GM12891 (cell line): ENCODE data around the gene IRF1.

ENCODE experiments used
- POLR2A ChIP-seq: IDR thresholded peaks from 2 replicates; pipeline ENCODE4 v1.6.1; 2011; ENCODE audit warnings: low read depth, low read length, control low read depth
- POLR2AphosphoS5 ChIP-seq: IDR thresholded peaks from 2 replicates; pipeline ENCODE4 v1.6.1; 2011; ENCODE audit warnings: low read depth, low read length, control low read depth
- TAF1 ChIP-seq: IDR thresholded peaks from 2 replicates; pipeline ENCODE4 v1.6.1; 2011; ENCODE audit warnings: low read depth, low read length, control low read depth

- TF ChIP-seq POLR2A, result no peak
- no peak for TF ChIP-seq POLR2AphosphoS5
- no peak for TF ChIP-seq TAF1
Observed at GRCh38 chr5:132436936-132437335, 53.6 kb downstream of the IRF1 start.
